Breast epithelium (tissue), 4 donors: ENCODE measurements around the gene MDFIC2. TPM values are rescaled to one million over a fixed set of nuclear protein-coding genes. Genes with fewer than 3 reads are reported as not detected.
A peak's percentile ranks its signal among the peaks of the same experiment; 100 is the strongest.

ENCODE experiments used
- DNase-seq, 2 donors: peaks; one replicate each; pipeline ENCODE4 v3.0.0-alpha.2; 2019; ENCODE audit warnings: low spot score in 2 of 2
- H3K27ac ChIP-seq, 2 donors: fragments of 200-600 bp; sonication (generic) in 1 of 2; one replicate each; pipeline ENCODE4 v1.5.1; 2016 to 2019; ENCODE audit warnings: mild to moderate bottlenecking in 1 of 2
- H3K27me3 ChIP-seq, 2 donors: fragments of 200-600 bp; sonication (generic) in 1 of 2; one replicate each; pipeline versions ENCODE4 v1.5.1 to v1.6.0; 2017 to 2019; ENCODE audit warnings: control low read depth in 1 of 2, mild to moderate bottlenecking in 1 of 2
- H3K36me3 ChIP-seq: fragments of 200-600 bp; one replicate; pipeline ENCODE4 v1.5.1; 2019
- H3K4me1 ChIP-seq, 2 donors: fragments of 200-600 bp; sonication (generic); one replicate each; pipeline ENCODE4 v1.5.1; 2016 to 2019; ENCODE audit warnings: control low read depth in 1 of 2
- H3K4me3 ChIP-seq, 3 donors: fragments of 200-600 bp; sonication (generic); 1 replicate in 2 of 3; 2 replicates in 1 of 3; pipeline ENCODE4 v1.5.1; 2016 to 2019; ENCODE audit warnings: mild to moderate bottlenecking in 3 of 3, moderate library complexity in 2 of 3
- H3K9me3 ChIP-seq, 2 donors: fragments of 200-600 bp; sonication (generic) in 1 of 2; one replicate each; pipeline ENCODE4 v1.5.1; 2016 to 2019; ENCODE audit warnings: control low read depth in 1 of 2
- CTCF ChIP-seq, 3 donors: fragments of 450-650 bp; IDR thresholded peaks; one replicate each; pipeline ENCODE4 v1.5.1; 2016 to 2017; ENCODE audit warnings: antibody characterized with exemption in 3 of 3, mild to moderate bottlenecking in 3 of 3, moderate library complexity in 3 of 3
- POLR2A ChIP-seq: fragments of 450-650 bp; IDR thresholded peaks from one replicate; pipeline ENCODE4 v1.6.1; 2016; ENCODE audit warnings: antibody characterized with exemption, mild to moderate bottlenecking, moderate library complexity
- POLR2AphosphoS5 ChIP-seq, 3 donors: sonication (generic); formaldehyde crosslinking; IDR thresholded peaks; one replicate each; pipeline ENCODE4 v1.6.1; 2017; ENCODE audit warnings: antibody characterized with exemption in 3 of 3
- intact Hi-C: fragments of 100-400 bp; cut with DNase I; formaldehyde crosslinking; loops from one replicate; pipeline ENCODE4 v1.15.1; 2023; ENCODE audit warnings: low total_unique reads
- total RNA-seq, 3 donors: library from RNA; depleted of rRNA; stranded (reverse); fragments of >200 nt; gene quantifications; one replicate each; pipeline ENCODE4 v1.1.0, GENCODE V29; 2016

MDFIC2 gene
- total RNA-seq, 3 donors from 2014 or later, result not detected

GRCh38 chr3:70185661-70186060, 126.8 kb downstream of the MDFIC2 start:
- Histone ChIP-seq H3K9me3 (no peaks in the 10 kb centered on the region), H3K4me3 (no peak overlapping the region), H3K4me1 (no peaks in the 10 kb centered on the region), H3K27me3 (no peaks in the 10 kb centered on the region), H3K36me3 (no peaks in the 10 kb centered on the region), H3K27ac (no peak overlapping the region)
- DNase-seq, result no peak
- intact Hi-C loops, result no loop called here
- no peak for TF ChIP-seq POLR2AphosphoS5 (IDR thresholded peaks at IDR 0.05)
- no peak for TF ChIP-seq POLR2A
- TF ChIP-seq CTCF (IDR thresholded peaks at IDR 0.05), result no peak

GRCh38 chr3:70183781-70184504, 128.5 kb downstream of the MDFIC2 start:
- DNase-seq, result no peak
- no peak overlapping the region for H3K27ac ChIP-seq
- no peak overlapping the region for H3K4me3 ChIP-seq
- no peaks in the 10 kb centered on the region for H3K4me1 ChIP-seq
- no peaks in the 10 kb centered on the region for H3K36me3 ChIP-seq
- H3K9me3 ChIP-seq, result no peaks in the 10 kb centered on the region
- TF ChIP-seq POLR2AphosphoS5 (IDR thresholded peaks at IDR 0.05) (no peak), POLR2A (no peak)
- no peaks in the 10 kb centered on the region for H3K27me3 ChIP-seq
- intact Hi-C loops, result no loop called here

GRCh38 chr3:70182166-70182565, 130.3 kb downstream of the MDFIC2 start:
- H3K4me1 ChIP-seq, result no peaks in the 10 kb centered on the region
- intact Hi-C loops, result no loop called here
- no peak overlapping the region for H3K4me3 ChIP-seq
- H3K27me3 ChIP-seq, result no peaks in the 10 kb centered on the region
- H3K36me3 ChIP-seq, result no peaks in the 10 kb centered on the region
- H3K27ac ChIP-seq, result no peak overlapping the region
- TF ChIP-seq POLR2AphosphoS5 (IDR thresholded peaks at IDR 0.05) (no peak), CTCF (IDR thresholded peaks at IDR 0.05) (no peak), POLR2A (no peak)
- DNase-seq, result no peak
- H3K9me3 ChIP-seq, result no peaks in the 10 kb centered on the region

GRCh38 chr3:70180664-70181063, 131.8 kb downstream of the MDFIC2 start:
- no peaks in the 10 kb centered on the region for H3K4me1 ChIP-seq
- intact Hi-C loops, result no loop called here

GRCh38 chr3:70179111-70179510, 133.3 kb downstream of the MDFIC2 start:
- TF ChIP-seq POLR2AphosphoS5 (IDR thresholded peaks at IDR 0.05) (no peak), POLR2A (no peak), CTCF (IDR thresholded peaks at IDR 0.05) (no peak)
- intact Hi-C loops, result no loop called here
- Histone ChIP-seq H3K27me3 (no peaks in the 10 kb centered on the region), H3K36me3 (no peaks in the 10 kb centered on the region), H3K4me1 (no peaks in the 10 kb centered on the region), H3K9me3 (no peaks in the 10 kb centered on the region), H3K27ac (peak overlapping the region in 1 of 2 donors; percentile 10), H3K4me3 (no peak overlapping the region)
- DNase-seq, result no peak

More at GRCh38 chr3:70180664-70181063, 131.8 kb downstream of the MDFIC2 start:
- H3K36me3 ChIP-seq, result no peaks in the 10 kb centered on the region
- no peak for DNase-seq
- H3K27me3 ChIP-seq, result no peaks in the 10 kb centered on the region
- no peak overlapping the region for H3K27ac ChIP-seq
- H3K9me3 ChIP-seq, result no peaks in the 10 kb centered on the region
- H3K4me3 ChIP-seq, result no peak overlapping the region
- TF ChIP-seq CTCF (IDR thresholded peaks at IDR 0.05) (no peak), POLR2AphosphoS5 (IDR thresholded peaks at IDR 0.05) (no peak), POLR2A (no peak)
